LoVo (cell line): Measurements from ENCODE around the gene KRTAP21-2.
"Not testable (repeated sequence)": the region's sequence is repeated elsewhere in the genome, so short reads cannot be mapped to it uniquely, and the experiment has no call there.

Source experiments
- DNase-seq: peaks from one replicate; pipeline ENCODE4 v3.0.0-alpha.2; 2016; ENCODE audit warnings: low spot score

Gene KRTAP21-2

DNA sequence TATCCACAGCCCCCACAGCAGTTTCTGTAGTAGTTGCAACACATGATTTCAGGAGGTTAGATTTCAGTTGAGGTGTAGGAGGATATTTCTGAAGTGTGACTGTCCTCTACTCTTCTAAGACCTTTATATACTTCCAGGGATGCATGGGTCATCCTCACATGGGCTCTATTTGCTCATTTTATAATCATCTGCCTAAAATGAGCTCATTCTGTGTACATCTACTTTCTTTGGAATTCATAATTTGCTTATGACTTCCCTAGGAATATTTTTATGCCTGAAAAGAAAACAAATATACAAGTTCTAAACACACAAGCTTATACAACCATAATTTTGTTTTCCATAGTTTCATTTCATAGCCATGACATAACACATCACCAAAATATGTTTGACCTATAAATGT, at the start of gene KRTAP21-2:
TSS of gene KRTAP21-2 (minus strand) at position 101 of the 400 bp plus-strand sequence. CDS start at position 44, 57 bp downstream.
- DNase-seq, result no peak

DNA sequence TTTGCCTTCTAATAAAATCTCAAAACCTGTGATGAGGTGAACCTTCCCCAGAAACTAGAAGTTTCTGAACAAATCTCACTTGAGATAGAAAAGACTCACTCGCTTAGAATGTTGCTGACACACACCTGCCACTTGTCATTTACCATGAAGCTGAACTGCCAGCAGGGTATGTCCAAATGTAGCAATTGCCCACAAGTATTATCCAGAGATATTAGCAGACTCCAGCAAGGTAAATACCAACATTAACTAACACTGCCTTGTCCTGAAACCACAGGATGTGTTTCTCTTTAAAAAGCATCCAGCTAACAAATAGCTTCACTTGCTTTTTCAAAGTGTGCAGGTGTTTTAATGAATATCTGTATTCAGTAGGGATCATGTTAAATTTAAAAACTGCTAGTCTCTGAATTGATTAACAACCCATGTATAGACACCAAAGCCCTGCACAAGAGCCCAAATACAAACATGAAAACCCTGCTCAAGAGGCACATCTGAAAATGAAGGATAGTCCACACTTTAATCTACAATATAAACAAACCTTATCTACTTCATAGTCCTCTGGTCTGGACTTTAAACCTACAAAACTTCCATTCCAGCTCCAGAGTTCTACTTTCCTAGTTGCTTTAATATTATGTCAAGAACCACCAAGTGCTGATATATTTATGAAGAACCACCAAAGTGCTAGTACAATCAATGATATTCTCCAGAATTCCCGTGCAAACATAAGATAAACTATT, 46.7 kb upstream of the KRTAP21-2 start:
- DNase-seq, result no peak

DNA sequence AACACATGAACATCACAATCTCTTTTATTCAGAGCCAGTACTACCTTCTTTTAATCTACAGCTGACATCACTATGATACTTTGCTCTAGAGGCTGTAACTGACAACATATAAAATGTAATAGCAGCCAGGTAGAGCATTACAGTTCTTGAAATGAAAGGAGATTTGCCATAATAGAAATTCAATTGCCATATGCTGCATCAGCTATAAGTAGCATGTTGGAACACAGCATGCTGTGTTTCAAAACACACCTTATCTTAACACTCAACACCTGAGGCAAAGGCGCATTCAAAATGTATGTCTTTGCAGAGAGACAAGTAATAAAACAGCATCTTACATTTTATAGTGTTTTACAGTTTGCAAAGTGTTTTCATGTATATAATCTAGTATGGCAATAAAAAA, 32.2 kb upstream of the KRTAP21-2 start:
- no peak for DNase-seq

GRCh38 chr21:30769724-30770431, 22.8 kb upstream of the KRTAP21-2 start:
- DNase-seq, result no peak

DNA sequence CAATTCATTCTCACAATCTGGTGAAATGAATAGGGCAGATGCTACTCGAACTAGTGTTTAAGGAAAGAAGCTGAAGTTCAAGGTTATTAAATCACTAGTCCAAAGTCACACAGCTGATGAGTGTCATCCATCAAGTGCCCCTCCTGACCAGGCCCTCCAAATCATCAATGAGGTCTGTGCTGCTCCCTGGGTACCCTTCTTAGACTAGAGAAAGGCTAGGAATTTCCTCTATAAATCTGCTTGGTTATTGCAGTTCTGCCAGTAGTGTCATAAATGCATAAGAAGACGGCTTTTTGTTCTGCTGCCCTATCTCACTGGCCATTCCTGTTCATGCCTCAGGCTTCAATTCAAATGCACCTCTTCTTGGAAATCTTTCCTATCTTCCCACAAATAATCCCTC, 13.7 kb upstream of the KRTAP21-2 start:
- DNase-seq, result no peak

GRCh38 chr21:30758306-30758705, 11.2 kb upstream of the KRTAP21-2 start:
- no peak for DNase-seq

GRCh38 chr21:30755328-30755727, 8.3 kb upstream of the KRTAP21-2 start, which contains the start of gene KRTAP21-1:
KRTAP21-1 (minus strand) TSS chr21:30755428; CDS start chr21:30755378, 50 bp downstream.
- DNase-seq, result not testable (repeated sequence)

GRCh38 chr21:30740462-30740861, 6.6 kb downstream of the KRTAP21-2 start:
- DNase-seq, result no peak

DNA sequence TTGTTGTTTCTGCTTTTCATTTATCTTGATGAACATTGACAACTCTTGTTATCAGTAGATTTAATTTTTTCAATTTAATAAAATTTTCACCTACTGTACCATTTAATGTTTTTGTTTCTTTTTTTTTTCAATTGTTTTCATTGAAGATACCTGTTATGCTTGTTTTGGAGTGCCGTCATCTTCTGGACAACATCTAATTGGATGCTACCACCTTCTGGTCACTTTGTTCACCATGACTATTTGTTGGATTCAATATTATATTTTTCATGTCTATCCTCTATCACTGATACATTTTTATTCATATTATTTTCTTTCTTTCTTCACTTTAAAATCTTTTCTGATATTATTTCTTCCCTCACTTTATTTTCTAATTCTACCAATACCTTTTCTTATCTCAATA, 14.0 kb downstream of the KRTAP21-2 start:
- no peak for DNase-seq

GRCh38 chr21:30726726-30727125, 20.3 kb downstream of the KRTAP21-2 start:
- no peak for DNase-seq

DNA sequence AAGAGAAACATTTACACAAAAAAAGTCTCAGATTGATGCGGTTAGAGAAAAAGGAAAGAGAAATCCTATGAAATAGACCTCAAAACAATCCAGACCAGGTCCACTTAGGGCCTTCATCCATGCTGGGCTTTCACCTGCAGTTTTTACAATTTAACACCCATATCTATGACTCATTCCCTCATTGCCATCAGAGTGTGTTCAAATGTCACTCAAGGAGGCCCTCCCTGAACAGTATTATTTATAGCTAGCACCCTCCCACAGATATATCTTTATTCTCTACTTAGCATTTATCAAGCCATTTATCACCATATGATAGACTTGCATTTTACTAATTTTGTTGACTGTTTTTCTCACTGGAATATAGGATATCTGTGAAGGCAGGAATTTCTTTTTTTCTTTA, 27.7 kb downstream of the KRTAP21-2 start:
- no peak for DNase-seq

DNA sequence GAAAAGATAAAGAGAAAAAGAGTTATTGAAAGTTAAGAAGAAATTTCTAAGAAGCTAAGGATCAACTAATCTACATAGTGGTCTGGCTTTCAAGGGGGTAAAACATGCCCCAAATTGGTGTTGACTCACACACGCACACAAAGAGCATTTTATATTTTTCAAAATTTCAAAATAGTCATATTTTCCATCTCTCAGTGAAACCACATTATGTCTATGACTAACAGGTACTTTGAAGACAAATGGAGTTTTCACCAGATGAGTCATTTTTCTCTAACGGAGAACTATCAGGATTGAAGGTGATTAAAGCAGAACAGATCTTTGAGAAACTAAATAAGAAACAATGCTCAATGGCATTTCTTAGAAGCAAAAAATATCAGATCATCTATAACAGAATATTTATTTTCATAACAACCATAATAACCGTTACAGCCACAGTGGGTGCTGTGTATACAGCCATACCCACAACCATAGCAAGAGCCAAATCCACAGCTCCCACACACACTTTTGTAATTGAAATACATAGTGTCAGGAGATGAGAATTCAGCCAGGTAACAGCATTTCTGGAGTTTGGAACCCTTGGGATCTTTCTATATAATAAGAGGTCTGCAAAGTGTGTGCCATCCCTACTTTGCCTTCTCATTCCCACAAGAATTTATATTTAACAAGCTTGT, 28.7 kb downstream of the KRTAP21-2 start, which contains the start of gene KRTAP21-3:
TSS of gene KRTAP21-3 (minus strand) at position 539 of the 671 bp plus-strand sequence. CDS start at position 521, 18 bp downstream.
- DNase-seq, result no peak

GRCh38 chr21:30717105-30717504, 30.0 kb downstream of the KRTAP21-2 start:
- DNase-seq, result no peak

GRCh38 chr21:30714946-30715345, 32.1 kb downstream of the KRTAP21-2 start:
- DNase-seq, result no peak

DNA sequence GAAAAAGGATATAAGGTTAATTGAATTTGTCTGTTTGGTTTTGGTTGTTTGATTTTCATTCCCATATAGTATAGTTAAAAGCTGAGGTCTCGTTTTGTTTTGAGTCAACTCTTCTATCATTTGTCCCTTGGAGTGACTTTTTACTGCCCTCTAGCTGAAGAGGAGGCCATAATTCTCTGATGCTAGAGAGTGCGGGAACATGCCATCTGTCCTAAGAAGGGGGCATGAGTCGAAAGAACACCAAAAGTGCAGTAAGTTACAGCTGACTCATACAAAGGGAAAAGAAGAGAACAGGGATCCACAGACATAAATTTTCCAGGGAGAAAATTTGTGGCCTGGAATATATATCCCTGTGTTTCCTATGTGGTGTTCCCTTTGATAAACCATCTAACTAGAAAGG, 32.6 kb downstream of the KRTAP21-2 start:
- no peak for DNase-seq

GRCh38 chr21:30713766-30714165, 33.3 kb downstream of the KRTAP21-2 start:
- no peak for DNase-seq

- DNase-seq, result no peak
Observed at GRCh38 chr21:30710499-30710898, 36.6 kb downstream of the KRTAP21-2 start.

DNA sequence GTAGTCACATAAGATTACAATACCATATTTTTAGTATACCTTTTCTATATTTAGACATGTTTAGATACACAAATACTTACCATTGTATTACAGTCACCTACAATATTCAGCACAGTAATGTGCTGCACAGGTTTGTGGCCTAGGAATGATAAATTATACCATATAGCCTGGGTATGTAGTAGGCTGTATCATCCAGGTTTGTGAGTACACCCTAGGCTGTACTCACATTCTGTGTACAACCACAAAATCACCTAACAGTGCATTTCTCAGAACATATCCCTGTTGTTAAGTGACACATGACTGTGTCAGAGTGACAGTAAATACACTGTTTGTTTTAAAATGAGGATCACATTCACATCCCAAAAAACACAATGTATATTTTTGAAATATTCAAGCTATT, 39.6 kb downstream of the KRTAP21-2 start:
- no peak for DNase-seq
